Mucosa of descending colon (tissue), 3 donors: ENCODE results near the gene SOWAHB. TPM values are rescaled to one million over a fixed set of nuclear protein-coding genes. Genes with fewer than 3 reads are reported as not detected.

Experiments used
- ATAC-seq: fragments of 200-7000 bp; cut with Tn5 transposase; one replicate; pipeline ENCODE4 v1.9.1; 2020; ENCODE audit warnings: mild to moderate bottlenecking, moderate library complexity
- DNase-seq, 3 donors: peaks; one replicate each; pipeline ENCODE4 v3.0.0-alpha.2; 2020
- H3K36me3 ChIP-seq: fragments of 200-600 bp; one replicate; pipeline ENCODE4 v1.8.0; 2021; ENCODE audit warnings: low read depth, mild to moderate bottlenecking
- H3K4me1 ChIP-seq: fragments of 200-600 bp; one replicate; pipeline ENCODE4 v1.8.0; 2021; ENCODE audit warnings: low read depth, mild to moderate bottlenecking
- H3K4me3 ChIP-seq: fragments of 200-600 bp; one replicate; pipeline ENCODE4 v1.8.0; 2021; ENCODE audit warnings: mild to moderate bottlenecking
- H3K9me3 ChIP-seq: fragments of 200-600 bp; one replicate; pipeline ENCODE4 v1.8.0; 2021; ENCODE audit warnings: mild to moderate bottlenecking
- CTCF ChIP-seq: fragments of 200-600 bp; IDR thresholded peaks from one replicate; pipeline ENCODE4 v1.8.0; 2022; ENCODE audit warnings: antibody characterized with exemption, mild to moderate bottlenecking
- intact Hi-C, 2 donors: fragments of 100-400 bp; cut with DNase I in 1 of 2; cut with micrococcal nuclease in 1 of 2; formaldehyde crosslinking; loops; one replicate each; pipeline versions ENCODE4 v1.11.0 to v1.11.1; 2022; cut with DNase I, micrococcal nuclease
- total RNA-seq, 3 donors: library from RNA; stranded (reverse); fragmentation: NEBNext Ultra II Directional in 2 of 3; extraction: Animal tissue kit (Norgen Biotek cat#: 25700) in 2 of 3; gene quantifications; one replicate each; pipeline versions ENCODE4 v1.2.1 to v1.2.4, GENCODE V29; 2021 to 2023
- donor health status: DM: no; HTN: no; CAD: no; lungs with moderate emphysema.
- donor health status: DM: no; HTN: no; CAD: no.
- donor health status: DM: no; HTN: yes; CAD: no.

Gene SOWAHB
- total RNA-seq, 3 donors from 2014 or later = 8.6 to 27.0 (median 24.8) TPM

GRCh38 chr4:76920715-76921114 is 22.8 kb upstream of the SOWAHB start:
- no peak for DNase-seq
- Histone ChIP-seq H3K36me3 (no peaks in the 10 kb centered on the region), H3K4me1 (peaks cover 27% of the 10 kb centered on the region), H3K9me3 (no peaks in the 10 kb centered on the region), H3K4me3 (no peak overlapping the region)
- peak; percentile 70 for ATAC-seq
- no peak for TF ChIP-seq CTCF
- intact Hi-C loops = no loop called here

- no peak for TF ChIP-seq CTCF
- DNase-seq (no peak), ATAC-seq (no peak)
- intact Hi-C loops = no loop called here
- Histone ChIP-seq H3K9me3 (no peaks in the 10 kb centered on the region), H3K36me3 (no peaks in the 10 kb centered on the region), H3K4me1 (no peaks in the 10 kb centered on the region), H3K4me3 (no peak overlapping the region)
Observed at GRCh38 chr4:76909711-76910110, 11.8 kb upstream of the SOWAHB start.

GRCh38 chr4:76905521-76905920 is 7.6 kb upstream of the SOWAHB start:
- no peak for ATAC-seq
- H3K4me3 ChIP-seq = no peak overlapping the region

GRCh38 chr4:76904646-76905190 is 6.8 kb upstream of the SOWAHB start:
- Histone ChIP-seq H3K9me3 (no peaks in the 10 kb centered on the region), H3K4me3 (no peak overlapping the region), H3K4me1 (no peaks in the 10 kb centered on the region), H3K36me3 (no peaks in the 10 kb centered on the region)
- TF ChIP-seq CTCF = no peak
- intact Hi-C loops = no loop called here
- DNase-seq (no peak), ATAC-seq (no peak)

More at GRCh38 chr4:76905521-76905920, 7.6 kb upstream of the SOWAHB start:
- Histone ChIP-seq H3K9me3 (no peaks in the 10 kb centered on the region), H3K36me3 (no peaks in the 10 kb centered on the region), H3K4me1 (no peaks in the 10 kb centered on the region)
- no peak for TF ChIP-seq CTCF
- no peak for DNase-seq
- intact Hi-C loops = no loop called here

- no peak overlapping the region for H3K4me3 ChIP-seq
- intact Hi-C loops = no loop called here
- ATAC-seq (peak; percentile 53), DNase-seq (peak in 1 of 3 donors; percentile 67)
- H3K36me3 ChIP-seq = no peaks in the 10 kb centered on the region
- peaks cover 5% of the 10 kb centered on the region for H3K4me1 ChIP-seq
- H3K9me3 ChIP-seq = no peaks in the 10 kb centered on the region
- no peak for TF ChIP-seq CTCF
Observed at GRCh38 chr4:76902233-76902890, 4.4 kb upstream of the SOWAHB start.
